ENCODE data around the gene PDZD11.
"Not testable (repeated sequence)": the region's sequence is repeated elsewhere in the genome, so short reads cannot be mapped to it uniquely, and the experiment has no call there.

The PDZD11 gene

DNA sequence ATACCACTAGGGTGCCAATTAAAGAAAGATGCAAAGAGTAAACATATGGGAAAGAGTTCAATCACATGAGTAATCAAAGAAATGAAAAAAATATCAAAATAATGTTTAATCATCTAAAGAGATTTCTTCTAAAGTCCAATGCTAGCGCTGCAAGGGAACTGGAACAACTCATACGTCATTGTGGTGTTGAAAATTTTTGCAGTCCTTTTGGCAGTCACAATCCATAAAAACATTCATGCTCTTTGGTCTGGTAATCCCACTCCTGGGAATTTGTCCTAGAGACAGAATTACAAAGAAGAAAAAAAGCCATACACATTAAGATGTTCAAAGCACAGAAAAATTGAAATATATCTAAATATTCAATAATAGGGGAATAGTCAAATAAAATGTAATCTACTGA is 34.3 kb downstream of the PDZD11 start:
- no peak for DNase-seq

DNA sequence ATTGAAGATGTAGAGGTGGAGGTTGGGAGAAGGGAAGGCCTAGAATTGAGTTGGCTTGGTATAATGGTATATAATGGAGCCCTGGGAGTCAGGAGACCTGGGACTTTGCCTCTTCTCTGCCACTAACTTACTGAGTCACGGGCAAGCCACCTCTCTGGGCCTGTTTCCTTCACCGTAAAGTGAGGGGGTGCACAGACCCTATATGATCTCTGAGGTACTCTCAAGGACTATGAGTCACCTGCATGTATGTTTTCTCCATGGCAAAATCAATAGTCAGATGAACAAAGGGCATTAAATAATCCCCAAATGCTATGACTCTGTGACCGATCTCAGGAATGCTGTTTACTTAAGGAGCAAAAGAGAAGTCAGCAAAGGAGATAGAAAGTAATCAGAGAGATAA is 34.8 kb downstream of the PDZD11 start:
- DNase-seq: no peak

DNA sequence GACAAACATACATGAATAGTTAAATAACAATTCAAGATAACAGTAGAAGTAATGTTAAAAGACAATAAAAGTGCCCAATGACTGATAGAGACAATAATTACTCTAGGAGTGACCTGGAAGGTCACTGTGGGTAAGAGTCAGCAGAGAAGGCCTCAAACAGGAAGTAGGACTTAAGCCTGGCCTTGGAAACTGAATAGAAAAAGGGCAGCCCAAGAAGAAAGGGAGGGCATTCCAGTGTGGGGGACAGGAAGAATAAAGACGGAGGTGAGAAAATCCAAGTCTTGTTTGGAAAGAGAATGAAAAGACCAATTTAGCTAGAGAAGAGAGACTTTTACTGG is 35.7 kb downstream of the PDZD11 start:
- no peak for DNase-seq

DNA sequence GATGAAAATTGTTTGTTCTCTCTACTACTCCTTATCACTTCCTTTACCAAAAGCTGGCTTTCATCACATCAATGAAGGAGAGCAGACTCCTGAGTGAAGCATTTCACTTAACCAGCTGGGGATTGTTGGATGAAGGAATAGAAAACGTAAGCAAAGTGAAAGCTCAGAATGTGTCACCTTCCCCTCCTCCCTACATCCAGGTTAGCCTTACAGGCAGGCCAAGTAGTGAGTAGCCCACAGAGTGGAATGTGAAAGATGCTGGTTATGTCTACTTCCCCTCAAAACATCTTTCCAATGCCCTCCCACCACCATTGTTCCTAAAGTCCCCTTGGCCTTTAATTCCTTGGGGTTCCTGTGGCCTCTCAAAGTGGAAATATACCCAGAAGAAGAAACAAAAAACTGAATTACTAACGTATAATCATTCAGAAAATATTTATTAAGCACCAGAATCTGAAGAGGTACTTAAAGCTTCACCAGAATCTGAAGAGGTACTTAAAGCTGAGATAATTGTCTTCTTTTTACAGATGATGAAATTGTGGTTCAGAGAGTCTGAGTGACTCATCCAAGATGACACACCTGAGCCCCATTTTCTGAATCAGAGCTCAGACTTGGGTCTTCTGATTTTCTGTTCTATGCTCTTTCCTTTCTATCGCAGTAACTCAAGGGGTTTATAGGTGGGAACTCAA is 36.2 kb downstream of the PDZD11 start:
- DNase-seq: no peak

DNA sequence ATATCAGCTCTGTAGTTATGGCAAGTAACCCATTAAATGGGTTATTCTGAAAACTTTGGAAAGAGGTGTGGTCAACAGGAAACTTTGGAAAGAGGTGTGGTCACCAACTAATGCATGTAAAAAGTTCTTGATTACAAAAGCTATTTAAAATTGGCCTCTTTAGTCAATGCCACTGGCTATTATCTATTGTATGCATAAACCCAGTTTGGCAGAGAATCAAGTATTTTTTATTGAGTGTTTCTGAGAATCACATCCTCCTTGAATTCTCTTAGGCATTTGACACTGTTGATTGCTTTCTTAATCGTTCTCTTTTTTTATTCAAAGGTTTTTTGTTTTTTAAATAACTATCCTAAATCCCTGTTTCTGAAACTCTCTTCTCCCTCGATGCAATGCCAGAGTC is 37.2 kb downstream of the PDZD11 start:
- no peak for DNase-seq

DNA sequence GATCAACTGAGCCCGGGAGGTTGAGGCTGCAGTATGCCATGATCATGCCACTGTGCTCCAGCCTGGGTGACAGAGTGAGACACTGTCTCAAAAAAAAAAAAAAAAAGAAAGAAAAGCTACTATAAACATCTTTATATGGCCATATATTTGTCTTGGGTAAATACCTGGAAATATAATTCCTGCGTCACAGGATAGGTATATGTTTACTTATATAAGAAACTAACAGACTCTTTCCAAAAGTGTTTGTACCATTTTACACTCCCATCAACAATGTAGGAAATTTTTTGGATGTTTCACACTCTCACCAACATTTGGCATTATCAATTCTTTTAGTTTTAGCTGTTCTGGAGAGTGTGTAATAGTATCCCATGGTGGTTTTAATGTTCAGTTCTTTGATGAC is 42.5 kb downstream of the PDZD11 start:
- DNase-seq: no peak

DNA sequence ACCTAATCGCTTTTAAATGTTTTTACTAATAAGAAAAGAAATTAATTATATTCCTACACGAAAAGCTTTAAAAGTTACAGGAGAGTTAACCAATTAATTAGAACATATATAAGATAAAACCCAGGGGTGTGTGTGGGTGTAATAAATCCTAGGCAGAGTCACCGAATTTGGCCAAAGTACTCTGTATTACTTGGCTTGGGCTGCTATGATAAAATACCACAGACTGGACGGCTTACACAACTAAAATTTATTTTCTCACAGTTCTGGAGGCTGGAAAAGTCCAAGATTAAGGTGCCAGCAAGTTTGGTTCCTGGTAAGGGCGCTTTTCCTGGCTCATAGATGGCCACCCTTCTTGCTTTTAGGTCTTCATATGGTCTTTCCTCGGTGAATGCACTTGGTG is 44.8 kb downstream of the PDZD11 start:
- no peak for DNase-seq

DNA sequence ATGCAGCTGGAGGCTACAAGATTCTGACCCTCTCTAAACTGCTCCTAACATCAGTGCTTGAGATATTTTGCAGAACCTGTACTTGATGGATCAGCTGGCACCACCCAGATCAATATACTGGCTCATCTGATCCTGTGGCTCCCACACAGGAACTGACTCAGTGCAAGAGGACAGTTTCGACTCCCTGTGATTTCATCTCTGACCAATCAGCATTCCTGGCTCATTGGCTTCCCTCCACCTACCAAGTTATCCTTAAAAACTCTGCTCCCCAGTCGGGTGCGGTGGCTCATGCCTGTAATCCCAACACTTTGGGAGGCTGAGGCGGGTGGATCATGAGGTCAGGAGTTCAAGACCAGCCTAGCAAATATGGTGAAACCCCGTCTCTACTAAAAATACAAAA is 46.1 kb downstream of the PDZD11 start:
- not testable (repeated sequence) for DNase-seq

DNA sequence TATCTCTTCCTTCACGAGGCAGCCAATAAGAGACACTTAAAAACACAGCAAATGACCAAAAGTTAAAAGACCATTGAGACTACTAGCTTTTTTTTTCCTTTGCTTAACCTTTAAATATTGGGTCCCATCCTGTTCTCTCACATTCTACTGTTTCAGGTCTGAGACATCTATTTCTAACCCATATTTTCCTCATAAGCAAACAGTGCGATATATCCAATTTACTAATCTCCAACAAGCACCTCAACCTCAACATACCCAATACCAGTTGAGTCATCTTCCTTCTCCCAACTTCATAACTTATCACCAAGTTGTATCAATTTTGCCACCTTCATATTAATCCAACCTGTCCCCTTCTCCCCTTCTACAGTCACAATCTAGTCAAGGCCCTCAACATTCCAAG is 48.2 kb downstream of the PDZD11 start:
- no peak for DNase-seq

DNA sequence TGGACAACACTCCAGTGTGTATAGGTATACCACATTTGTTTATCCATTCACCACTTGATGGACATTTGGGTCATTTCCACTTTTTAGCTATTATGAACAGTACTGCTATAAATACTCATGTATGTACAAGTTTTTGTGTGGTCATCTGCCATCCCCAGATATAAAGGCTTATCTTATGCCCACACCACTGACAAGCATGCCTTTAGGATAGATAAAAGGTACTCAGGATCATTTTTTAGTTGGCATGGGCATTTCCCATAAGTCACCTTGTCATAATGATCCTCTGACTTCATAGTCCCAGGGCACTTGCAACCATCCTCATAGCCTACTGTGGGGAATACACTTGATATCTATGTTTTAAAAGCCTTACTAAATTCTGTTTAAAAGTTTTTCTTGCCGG is 49.0 kb downstream of the PDZD11 start:
- no peak for DNase-seq

Measured in CD4-positive, alpha-beta T cell treated with Interleukin-4 for 1 hour (primary cell).